ENCODE results near the gene ETS1.

DNA sequence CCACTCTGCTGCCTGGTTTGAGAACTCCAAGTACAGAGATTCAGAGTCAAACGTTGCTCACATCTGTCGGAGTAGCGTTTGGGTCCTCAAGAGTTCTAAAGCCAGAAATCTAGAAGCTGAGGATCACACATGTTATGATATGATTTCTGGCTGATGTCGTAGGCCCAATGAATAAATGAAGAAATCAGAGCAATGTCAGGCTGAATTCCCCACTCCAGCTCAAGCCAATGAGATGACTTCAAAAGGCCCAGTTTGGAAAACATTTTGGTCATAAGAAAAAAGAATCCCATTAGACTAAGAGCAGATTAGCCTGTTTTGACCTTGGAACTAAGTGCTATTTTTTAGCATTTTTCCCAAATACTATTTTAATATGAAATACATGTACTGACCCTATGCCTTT, 106.7 kb downstream of the ETS1 start:
- TF ChIP-seq CTCF (conservative IDR thresholded peaks at IDR 0.05 in 1 of 2, IDR thresholded peaks at IDR 0.05 in 1 of 2; ENCODE audit: extremely low read depth in 1 of 2, insufficient read depth in 1 of 2, low read depth in 1 of 2, low read length in 2 of 2), result no peak
- no peak for TF ChIP-seq EZH2 (IDR thresholded peaks at IDR 0.05; ENCODE audit: borderline replicate concordance, low read length)

Data from mammary epithelial cell (primary cell).